Endodermal cell (in vitro differentiated cells): ENCODE data around the gene CAMKMT. TPM values are rescaled to one million over a fixed set of nuclear protein-coding genes. Genes with fewer than 3 reads are reported as not detected.

Source experiments
- DNase-seq: peaks from one replicate; pipeline ENCODE4 v3.0.0-alpha.2; 2017
- H3K27ac ChIP-seq: 2 replicates; pipeline ENCODE4 v1.5.1; 2013; ENCODE audit warnings: mild to moderate bottlenecking, low read depth, low read length, moderate library complexity
- H3K27me3 ChIP-seq: 2 replicates; pipeline ENCODE4 v1.6.1; 2013; ENCODE audit warnings: mild to moderate bottlenecking, low read length, moderate library complexity; ENCODE audit not compliant: insufficient read depth, control insufficient read depth, poor library complexity, severe bottlenecking
- H3K36me3 ChIP-seq: 2 replicates; pipeline ENCODE4 v1.7.0; 2013; ENCODE audit warnings: mild to moderate bottlenecking, low read length, moderate library complexity; ENCODE audit not compliant: control insufficient read depth, insufficient read depth
- H3K4me1 ChIP-seq: one replicate; pipeline ENCODE4 v1.7.0; 2013; ENCODE audit warnings: low read length; ENCODE audit not compliant: control insufficient read depth, insufficient read depth
- H3K4me3 ChIP-seq: 2 replicates; pipeline ENCODE4 v1.5.1; 2013; ENCODE audit warnings: mild to moderate bottlenecking, low read length, moderate library complexity
- H3K9ac ChIP-seq: 2 replicates; pipeline ENCODE4 v1.6.1; 2013; ENCODE audit warnings: mild to moderate bottlenecking, low read length, moderate library complexity; ENCODE audit not compliant: poor library complexity, severe bottlenecking; ENCODE audit errors: extremely low read depth
- H3K9me3 ChIP-seq: 2 replicates; pipeline ENCODE4 v1.6.1; 2013; ENCODE audit warnings: mild to moderate bottlenecking, low read length, moderate library complexity; ENCODE audit not compliant: control insufficient read depth
- H3K27ac Mint-ChIP-seq: 2 replicates; pipeline ENCODE4 v1.8.0; 2020; ENCODE audit warnings: mixed read lengths
- H3K27me3 Mint-ChIP-seq: 2 replicates; pipeline ENCODE4 v1.8.0; 2021; ENCODE audit warnings: mild to moderate bottlenecking, mixed read lengths; ENCODE audit not compliant: insufficient read depth
- H3K36me3 Mint-ChIP-seq: 2 replicates; pipeline ENCODE4 v1.8.0; 2020; ENCODE audit warnings: low read depth, mixed read lengths
- H3K4me1 Mint-ChIP-seq: 2 replicates; pipeline ENCODE4 v1.8.0; 2020; ENCODE audit warnings: mixed read lengths
- H3K4me3 Mint-ChIP-seq: 2 replicates; pipeline ENCODE4 v1.8.0; 2020; ENCODE audit warnings: mild to moderate bottlenecking, moderate library complexity, mixed read lengths
- H3K9me3 Mint-ChIP-seq: 2 replicates; pipeline ENCODE4 v1.8.0; 2020; ENCODE audit warnings: mild to moderate bottlenecking, mixed read lengths
- WGBS, 2 experiments: methylation state at CpG; one replicate each; pipeline versions ENCODE4 v1.1.5 to v1.1.7; 2013; ENCODE audit warnings: missing lambda C conversion rate in 2 of 2, mixed read lengths in 1 of 2; ENCODE audit not compliant: insufficient coverage in 1 of 2, insufficient read length in 1 of 2; 5-methylcytosine and 5-hydroxymethylcytosine counted together
- total RNA-seq, 2 donors: library from RNA; stranded (reverse); fragmentation: NEBNext Ultra II Directional in 1 of 2; extraction: Animal tissue kit (Norgen Biotek cat#: 25700) in 1 of 2; gene quantifications; 2 replicates in 1 of 2; 3 replicates in 1 of 2; pipeline ENCODE4 v1.2.1, GENCODE V29; 2021
- TF ChIP-seq, protein P1 (sequence below): fragments of 200-600 bp; sonication (generic); conservative IDR thresholded peaks from 2 replicates; pipeline ENCODE4 v1.5.0; 2021; ENCODE audit warnings: antibody characterized with exemption, mild to moderate bottlenecking

CAMKMT gene
- total RNA-seq, 2 donors from 2014 or later: 31.4 to 57.5 TPM

- Histone ChIP-seq H3K27ac (no peak overlapping the region), H3K27me3 (no peaks in the 10 kb centered on the region), H3K9me3 (no peaks in the 10 kb centered on the region), H3K9ac (no peak overlapping the region), H3K36me3 (no peaks in the 10 kb centered on the region), H3K4me1 (peaks cover 2% of the 10 kb centered on the region), H3K4me3 (no peak overlapping the region)
- H3K27ac Mint-ChIP-seq: no peak overlapping the region
- TF ChIP-seq, protein P1, sequence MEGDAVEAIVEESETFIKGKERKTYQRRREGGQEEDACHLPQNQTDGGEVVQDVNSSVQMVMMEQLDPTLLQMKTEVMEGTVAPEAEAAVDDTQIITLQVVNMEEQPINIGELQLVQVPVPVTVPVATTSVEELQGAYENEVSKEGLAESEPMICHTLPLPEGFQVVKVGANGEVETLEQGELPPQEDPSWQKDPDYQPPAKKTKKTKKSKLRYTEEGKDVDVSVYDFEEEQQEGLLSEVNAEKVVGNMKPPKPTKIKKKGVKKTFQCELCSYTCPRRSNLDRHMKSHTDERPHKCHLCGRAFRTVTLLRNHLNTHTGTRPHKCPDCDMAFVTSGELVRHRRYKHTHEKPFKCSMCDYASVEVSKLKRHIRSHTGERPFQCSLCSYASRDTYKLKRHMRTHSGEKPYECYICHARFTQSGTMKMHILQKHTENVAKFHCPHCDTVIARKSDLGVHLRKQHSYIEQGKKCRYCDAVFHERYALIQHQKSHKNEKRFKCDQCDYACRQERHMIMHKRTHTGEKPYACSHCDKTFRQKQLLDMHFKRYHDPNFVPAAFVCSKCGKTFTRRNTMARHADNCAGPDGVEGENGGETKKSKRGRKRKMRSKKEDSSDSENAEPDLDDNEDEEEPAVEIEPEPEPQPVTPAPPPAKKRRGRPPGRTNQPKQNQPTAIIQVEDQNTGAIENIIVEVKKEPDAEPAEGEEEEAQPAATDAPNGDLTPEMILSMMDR: no peak
- DNase-seq: no peak
- no peaks in the 10 kb centered on the region for H3K9me3 Mint-ChIP-seq
- no peak overlapping the region for H3K4me3 Mint-ChIP-seq
- H3K4me1 Mint-ChIP-seq: peaks cover 18% of the 10 kb centered on the region
- WGBS, 2 experiments: 94 to 95% methylated on average over 6 to 8 of the region's 8 CpGs
- H3K36me3 Mint-ChIP-seq: no peaks in the 10 kb centered on the region
- no peaks in the 10 kb centered on the region for H3K27me3 Mint-ChIP-seq
Measured at GRCh38 chr2:44572196-44572900, 210.6 kb downstream of the CAMKMT start.

- peaks cover 12% of the 10 kb centered on the region for H3K4me1 Mint-ChIP-seq
- Histone ChIP-seq H3K27me3 (no peaks in the 10 kb centered on the region), H3K9me3 (no peaks in the 10 kb centered on the region), H3K27ac (no peak overlapping the region), H3K9ac (no peak overlapping the region), H3K36me3 (no peaks in the 10 kb centered on the region), H3K4me3 (no peak overlapping the region), H3K4me1 (peaks cover 2% of the 10 kb centered on the region)
- WGBS, 2 experiments: 93 to 100% methylated on average over 2 to 5 of the region's 5 CpGs
- TF ChIP-seq, protein P1: no peak
- no peak overlapping the region for H3K27ac Mint-ChIP-seq
- no peaks in the 10 kb centered on the region for H3K36me3 Mint-ChIP-seq
- no peaks in the 10 kb centered on the region for H3K27me3 Mint-ChIP-seq
- H3K4me3 Mint-ChIP-seq: no peak overlapping the region
- H3K9me3 Mint-ChIP-seq: no peaks in the 10 kb centered on the region
- no peak for DNase-seq
Measured at GRCh38 chr2:44573996-44574395, 212.2 kb downstream of the CAMKMT start.

- Mint-ChIP-seq H3K9me3 (no peaks in the 10 kb centered on the region), H3K4me3 (no peak overlapping the region), H3K27me3 (no peaks in the 10 kb centered on the region), H3K36me3 (no peaks in the 10 kb centered on the region), H3K4me1 (peaks cover 10% of the 10 kb centered on the region), H3K27ac (no peak overlapping the region)
- H3K9ac ChIP-seq: no peak overlapping the region
- no peak overlapping the region for H3K27ac ChIP-seq
- no peaks in the 10 kb centered on the region for H3K36me3 ChIP-seq
- H3K27me3 ChIP-seq: no peaks in the 10 kb centered on the region
- peaks cover 6% of the 10 kb centered on the region for H3K4me1 ChIP-seq
- 89 to 100% methylated on average over 2 of the region's 2 CpGs for WGBS, 2 experiments
- no peak for DNase-seq
- TF ChIP-seq, protein P1: no peak
- no peak overlapping the region for H3K4me3 ChIP-seq
- no peaks in the 10 kb centered on the region for H3K9me3 ChIP-seq
Measured at GRCh38 chr2:44578471-44579093, 216.8 kb downstream of the CAMKMT start.
